GM18867 (cell line): ENCODE measurements around the gene SPIRE2.
"Not testable (repeated sequence)": the region's sequence is repeated elsewhere in the genome, so short reads cannot be mapped to it uniquely, and the experiment has no call there.

Source experiments
- ATAC-seq: cut with Tn5 transposase; IDR thresholded peaks from one replicate; pipeline ENCODE4 v1.9.1; 2021; ENCODE audit warnings: mild to moderate bottlenecking, moderate library complexity; ENCODE audit not compliant: unreplicated experiment

The SPIRE2 gene

GRCh38 chr16:89912143-89912542 lies 83.9 kb downstream of the SPIRE2 start:
- no peak for ATAC-seq

GRCh38 chr16:89912627-89913026 lies 84.4 kb downstream of the SPIRE2 start:
- no peak for ATAC-seq

- no peak for ATAC-seq
These were observed 85.4 kb downstream of the SPIRE2 start for GRCh38 chr16:89913408-89914387.

- not testable (repeated sequence) for ATAC-seq
These were observed 86.5 kb downstream of the SPIRE2 start for GRCh38 chr16:89914642-89915285.

- no peak for ATAC-seq
These were observed 87.3 kb downstream of the SPIRE2 start for GRCh38 chr16:89915303-89916232.

- peak; percentile 80 for ATAC-seq
These were observed 89.6 kb downstream of the SPIRE2 start for GRCh38 chr16:89917773-89918452.

GRCh38 chr16:89918453-89919347 lies 90.4 kb downstream of the SPIRE2 start, which contains the start of gene MC1R:
Gene MC1R (plus strand): TSS chr16:89918862. CDS start chr16:89919259, 397 bp downstream.
- ATAC-seq = no peak

GRCh38 chr16:89919535-89920406 lies 91.5 kb downstream of the SPIRE2 start:
- ATAC-seq = no peak

GRCh38 chr16:89920723-89921122 lies 92.4 kb downstream of the SPIRE2 start:
- no peak for ATAC-seq
